Stimulated activated naive CD4-positive, alpha-beta T cell treated with Interleukin-2 at 50 U/mL for 16 hours (primary cell): ENCODE measurements around the gene MN1.

Source experiments
- DNase-seq: peaks from one replicate; lab custom pipeline; 2025; lab: John Stamatoyannopoulos, UW

Gene MN1

DNA sequence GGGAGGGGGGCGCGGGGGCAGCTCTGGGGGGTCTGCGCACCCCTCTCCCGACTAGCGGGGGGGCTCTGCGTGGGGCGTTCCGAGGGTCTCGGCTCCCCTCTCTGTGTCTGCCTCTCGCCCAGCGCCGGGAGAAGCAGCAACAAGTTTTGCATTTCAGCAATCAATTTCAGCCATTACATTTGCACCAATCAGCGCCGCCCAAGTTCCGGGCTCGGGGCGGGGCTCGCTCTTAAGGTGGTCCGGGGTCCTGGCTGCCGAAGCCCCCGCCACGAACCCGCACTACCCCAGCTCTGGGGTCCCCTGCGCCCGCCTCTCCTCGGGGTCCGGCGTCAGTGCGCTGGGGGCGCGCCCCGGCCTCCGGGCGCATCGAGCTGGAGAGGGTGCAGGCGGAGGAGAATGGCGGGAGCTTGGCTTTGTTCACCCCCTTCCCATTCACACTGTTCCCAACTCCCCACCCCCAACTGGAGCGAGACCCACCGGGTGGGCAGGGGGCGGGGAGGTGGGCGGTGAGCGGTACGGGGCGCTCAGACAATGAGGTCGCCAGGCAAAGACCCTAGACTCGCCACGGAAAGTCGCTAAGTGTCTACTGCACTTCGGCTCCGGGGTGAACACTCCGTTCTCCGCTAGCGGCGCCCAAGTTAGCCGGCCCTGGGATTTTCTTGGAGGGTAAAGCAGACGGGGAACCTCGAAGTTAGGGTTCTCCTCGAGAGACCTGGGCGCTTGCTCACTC is at the start of gene MN1:
MN1 (minus strand) TSS at position 141 of the 730 bp plus-strand sequence. CDS start 1,213 bp downstream, outside the sequence.
- peak; percentile 26 for DNase-seq

- no peak for DNase-seq
Observed at GRCh38 chr22:27850000-27850521, 48.5 kb upstream of the MN1 start.

DNA sequence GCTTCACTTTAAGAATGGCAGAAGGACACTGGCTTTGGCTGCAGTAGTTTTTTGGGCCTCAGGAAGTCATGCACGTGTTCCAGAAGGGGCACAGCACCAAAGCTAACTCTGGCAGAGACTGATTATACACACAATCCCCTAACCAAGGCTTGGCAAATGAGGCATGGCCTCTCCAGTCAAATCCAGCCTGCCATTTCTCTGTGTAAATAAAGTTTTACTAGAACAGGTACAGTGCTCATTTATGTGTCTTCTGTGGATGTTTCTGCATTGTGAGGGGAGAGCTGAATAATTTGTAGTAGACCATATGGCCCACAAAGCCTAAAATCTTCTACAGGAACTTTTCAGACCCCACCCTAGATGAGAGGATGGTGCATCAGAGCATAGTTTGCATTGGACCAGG is 46.4 kb upstream of the MN1 start:
- no peak for DNase-seq

DNA sequence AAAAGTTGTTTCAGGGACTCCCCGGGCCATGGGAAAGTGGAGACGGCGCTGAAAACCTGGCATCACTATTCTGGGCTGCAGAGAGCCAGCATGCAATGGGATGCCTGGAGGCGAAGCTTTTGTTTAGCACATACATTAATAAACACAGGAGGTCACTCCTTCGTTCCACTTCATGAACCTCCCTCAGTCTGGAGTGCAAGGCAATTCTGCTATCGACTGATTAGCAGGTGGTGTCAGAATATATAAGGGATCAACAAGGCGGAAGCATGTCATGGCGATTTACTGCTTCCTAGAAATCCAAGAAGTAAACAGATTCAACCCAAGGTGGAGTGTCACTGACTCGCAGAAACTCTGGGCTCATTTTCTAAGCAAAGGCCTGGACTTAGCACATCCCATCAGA is 45.4 kb upstream of the MN1 start:
- DNase-seq: no peak

- no peak for DNase-seq
Observed at GRCh38 chr22:27846248-27846757, 44.7 kb upstream of the MN1 start.

DNA sequence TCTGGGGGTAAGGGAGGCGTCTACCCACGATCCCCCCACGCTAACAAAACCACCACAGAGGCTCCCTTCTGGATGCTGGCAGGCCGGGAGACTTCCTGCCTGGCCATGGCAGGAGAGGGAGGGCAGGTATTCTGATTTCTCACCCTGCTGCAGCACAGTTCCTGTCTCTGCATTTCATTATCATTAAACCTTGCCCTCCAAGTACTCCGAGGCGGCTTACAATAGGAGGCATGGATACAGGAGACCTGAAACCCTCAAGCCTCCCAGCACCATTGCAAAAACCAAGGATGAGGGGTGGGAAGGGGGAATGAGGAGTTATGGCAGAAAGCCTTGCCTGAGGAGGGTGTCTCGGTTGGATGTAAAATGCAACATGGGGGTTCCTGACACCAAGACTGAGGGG is 44.1 kb upstream of the MN1 start:
- DNase-seq: no peak

DNA sequence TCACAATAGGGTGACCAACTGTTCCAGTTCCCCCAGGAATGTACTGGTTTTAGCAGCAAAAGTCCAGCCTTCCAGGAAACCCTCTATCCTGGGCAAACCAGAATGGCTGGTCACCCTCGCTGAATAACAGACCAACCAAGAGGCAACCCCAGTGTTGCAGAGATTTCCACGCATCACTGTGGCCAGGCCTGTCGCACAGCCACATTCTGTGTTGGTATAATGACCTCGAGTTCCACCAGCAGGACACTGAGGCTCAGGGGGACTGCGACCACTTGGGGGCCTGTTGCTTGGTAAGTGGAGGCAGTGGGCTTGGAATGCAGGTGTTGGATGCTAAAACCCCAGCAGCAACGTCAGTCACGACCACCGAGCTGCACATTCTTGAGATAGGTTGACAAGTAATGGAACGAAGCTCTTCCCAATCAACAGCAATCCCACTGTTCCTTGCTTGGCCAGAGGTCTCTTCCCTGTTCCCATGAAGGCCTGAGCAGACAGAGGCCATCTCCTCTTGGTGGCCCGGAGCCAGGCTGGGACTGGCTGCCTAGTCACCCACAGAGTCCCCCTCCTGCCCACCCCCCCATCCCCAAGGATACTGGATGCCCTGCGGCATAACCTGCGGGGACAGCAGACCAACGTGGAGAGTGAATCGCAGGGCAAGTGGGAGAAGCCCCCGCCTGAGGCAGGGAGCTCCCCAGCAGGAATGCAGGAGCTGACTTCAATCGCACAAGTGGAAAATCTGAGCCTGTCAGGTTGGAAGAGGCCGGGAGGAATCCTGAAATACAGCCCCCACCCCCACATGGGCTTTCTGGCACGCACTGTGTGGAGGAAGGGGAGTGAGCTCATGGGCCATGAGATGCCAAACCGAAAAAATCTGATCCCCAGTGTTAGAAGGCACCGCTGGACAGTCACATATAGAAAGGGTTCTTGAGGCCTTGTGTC is 43.4 kb upstream of the MN1 start:
- DNase-seq: no peak

- DNase-seq: no peak
Observed at GRCh38 chr22:27844256-27844655, 42.7 kb upstream of the MN1 start.

DNA sequence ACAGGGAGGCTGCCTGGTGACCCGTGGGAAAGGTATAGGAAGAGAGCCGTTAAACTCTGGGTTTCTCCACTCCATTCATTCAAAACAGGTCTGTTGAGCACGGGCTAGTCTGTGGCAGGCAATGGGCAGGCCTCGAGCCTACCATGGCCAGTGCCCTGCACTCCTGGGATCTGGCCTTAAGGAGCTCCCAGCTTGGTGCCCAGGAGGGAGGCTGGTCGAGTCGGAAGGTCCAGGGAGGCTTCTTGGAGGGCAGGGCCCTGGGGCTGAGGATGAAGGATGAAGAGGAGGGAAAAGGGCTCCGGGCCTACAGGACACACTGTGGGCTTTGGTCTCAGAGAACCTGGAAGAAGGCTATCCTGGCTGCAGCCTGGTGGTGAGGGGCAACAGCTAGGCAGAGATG is 41.9 kb upstream of the MN1 start:
- DNase-seq: no peak

DNA sequence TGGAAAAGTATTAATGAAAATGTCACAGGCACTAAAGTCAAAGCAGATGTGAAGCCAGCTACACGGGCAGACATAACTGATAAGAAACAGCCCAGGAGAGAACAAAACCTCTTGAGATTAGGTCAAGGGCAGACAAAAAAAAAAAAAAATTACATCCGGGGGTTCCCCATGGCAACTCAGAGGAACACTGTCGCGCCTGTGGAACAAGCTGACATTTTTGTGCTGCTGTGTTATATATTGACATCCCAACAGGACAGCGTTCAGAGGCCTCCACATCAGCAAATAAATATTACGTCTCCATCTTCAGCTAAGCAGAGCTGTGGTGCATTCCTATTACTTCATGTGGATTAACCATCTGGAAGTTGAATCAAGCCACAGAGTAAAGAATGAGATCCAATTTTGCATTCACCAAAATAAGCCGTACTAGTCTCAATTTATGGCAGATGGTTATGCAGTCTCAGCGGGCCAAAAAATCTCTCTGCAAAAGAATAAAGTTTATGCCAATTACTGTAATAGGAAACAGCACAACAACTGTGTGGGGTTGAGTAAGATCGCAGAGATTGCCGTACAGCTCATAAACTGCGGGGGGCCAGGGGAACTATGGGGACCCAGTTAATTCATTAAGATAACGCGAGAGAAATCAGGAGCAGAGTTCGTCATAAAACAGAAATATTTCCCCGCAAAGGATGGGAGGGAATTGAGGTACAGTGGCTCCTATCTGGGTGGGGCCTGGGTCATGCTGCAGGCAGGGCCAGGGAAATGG is 41.3 kb upstream of the MN1 start:
- no peak for DNase-seq

GRCh38 chr22:27842201-27842600 is 40.6 kb upstream of the MN1 start:
- DNase-seq: no peak

- DNase-seq: no peak
Observed at GRCh38 chr22:27840436-27840835, 38.9 kb upstream of the MN1 start.

- no peak for DNase-seq
Observed at GRCh38 chr22:27839057-27839660, 37.6 kb upstream of the MN1 start.

GRCh38 chr22:27836181-27836580 is 34.6 kb upstream of the MN1 start:
- DNase-seq: no peak

DNA sequence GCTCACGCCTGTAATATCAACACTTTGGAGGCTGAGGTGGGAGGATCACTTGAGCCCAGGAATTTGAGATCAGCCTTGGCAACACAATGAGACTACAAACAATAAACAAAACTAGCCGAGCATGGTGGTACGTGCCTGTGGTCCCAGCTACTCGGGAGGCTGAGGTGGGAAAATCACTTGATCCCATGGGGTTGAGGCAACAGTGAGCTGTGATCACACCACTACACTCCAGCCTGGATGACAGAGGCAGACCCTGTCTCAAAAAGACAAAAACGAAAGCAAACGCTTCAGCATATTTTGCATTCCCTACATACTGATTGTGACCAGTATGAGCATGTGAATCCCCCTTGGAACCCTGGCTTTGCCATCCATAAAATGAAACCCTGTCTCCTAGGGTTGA is 33.9 kb upstream of the MN1 start:
- DNase-seq: no peak

GRCh38 chr22:27834364-27835185 is 33.0 kb upstream of the MN1 start:
- no peak for DNase-seq

DNA sequence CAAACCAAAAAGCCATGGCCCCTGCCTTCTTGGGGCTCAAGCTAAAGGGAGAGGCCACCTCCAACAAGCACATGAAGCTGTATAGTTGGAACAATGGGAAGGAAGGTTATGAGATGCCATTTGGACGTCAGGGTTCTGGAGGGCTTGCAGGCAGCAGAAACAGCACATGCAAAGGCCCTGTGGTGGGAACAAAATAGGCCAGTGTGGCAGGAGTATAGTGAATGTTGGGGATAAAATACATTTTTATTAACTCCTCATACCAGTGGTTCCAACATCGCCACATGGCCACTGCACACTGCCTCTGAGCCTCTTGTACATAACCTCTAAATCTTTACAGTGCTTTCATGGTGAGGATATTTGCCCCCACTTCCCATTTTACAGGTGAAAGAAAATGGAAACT is 32.2 kb upstream of the MN1 start:
- no peak for DNase-seq

- no peak for DNase-seq
Observed at GRCh38 chr22:27832606-27833005, 31.1 kb upstream of the MN1 start.

DNA sequence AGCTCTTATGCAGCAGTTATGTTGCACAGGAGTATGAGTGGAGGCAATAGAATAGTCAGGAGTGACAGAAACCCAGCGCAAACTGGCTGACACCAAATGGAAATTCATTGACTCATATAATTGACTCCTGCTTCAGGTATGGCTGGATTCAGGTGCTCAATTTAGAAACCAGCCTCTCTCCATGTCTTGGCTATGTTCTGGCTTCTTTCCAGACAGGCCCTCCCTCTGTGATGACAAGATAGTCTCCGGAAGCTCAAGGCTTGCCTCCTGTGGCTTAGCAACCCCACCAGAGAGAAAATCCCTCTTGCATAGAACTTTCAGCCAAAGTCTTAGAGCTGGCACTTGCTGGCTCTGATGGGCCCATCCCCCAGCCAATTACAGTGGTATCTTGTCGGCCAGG is 28.1 kb upstream of the MN1 start:
- no peak for DNase-seq
